DND-41 (cell line): ENCODE data around the gene CRY2.

ENCODE experiments used
- ATAC-seq: fragments of 200-7000 bp; cut with Tn5 transposase; 3 replicates; pipeline ENCODE4 v1.9.1; 2021; ENCODE audit warnings: low read depth; ENCODE audit not compliant: insufficient read depth
- DNase-seq: peaks from one replicate; pipeline ENCODE4 v3.0.0-alpha.2; 2020
- H2AFZ ChIP-seq: 2 replicates; pipeline ENCODE4 v1.6.0; 2012; ENCODE audit warnings: low read depth, low read length
- H3K27ac ChIP-seq: 2 replicates; pipeline ENCODE4 v1.5.1; 2012; ENCODE audit warnings: low read length, inconsistent platforms
- H3K27me3 ChIP-seq: fragments of 200-600 bp; sonication (generic); 2 replicates; pipeline ENCODE4 v1.6.0; 2012; ENCODE audit warnings: low read length, mild to moderate bottlenecking, inconsistent platforms; ENCODE audit not compliant: insufficient read depth, poor library complexity
- H3K36me3 ChIP-seq: 2 replicates; pipeline ENCODE4 v1.5.1; 2012; ENCODE audit warnings: low read length, inconsistent platforms; ENCODE audit not compliant: insufficient read depth
- H3K4me1 ChIP-seq: 2 replicates; pipeline ENCODE4 v1.5.1; 2012; ENCODE audit warnings: mild to moderate bottlenecking, low read length; ENCODE audit not compliant: insufficient read depth
- H3K4me2 ChIP-seq: 2 replicates; pipeline ENCODE4 v1.6.0; 2012; ENCODE audit warnings: mild to moderate bottlenecking, moderate library complexity, low read length, inconsistent platforms; ENCODE audit not compliant: insufficient read depth
- H3K4me3 ChIP-seq, 2 experiments: fragments of 200-600 bp in 1 of 2; shearing (Covaris generic) in 1 of 2; 2 replicates each; pipeline ENCODE4 v1.5.1; 2012 to 2016; ENCODE audit warnings: inconsistent platforms in 2 of 2, low read length in 2 of 2, mild to moderate bottlenecking in 2 of 2, low read depth in 1 of 2, moderate library complexity in 1 of 2
- H3K79me2 ChIP-seq: 2 replicates; pipeline ENCODE4 v1.6.0; 2012; ENCODE audit warnings: low read length, inconsistent platforms; ENCODE audit not compliant: insufficient read depth
- H3K9ac ChIP-seq: 2 replicates; pipeline ENCODE4 v1.6.0; 2012; ENCODE audit warnings: low read depth, mild to moderate bottlenecking, inconsistent platforms, low read length, moderate library complexity
- H3K9me3 ChIP-seq: 2 replicates; pipeline ENCODE4 v1.5.1; 2012; ENCODE audit warnings: low read length, moderate library complexity, mild to moderate bottlenecking, inconsistent platforms; ENCODE audit not compliant: insufficient read depth, severe bottlenecking
- H4K20me1 ChIP-seq: 2 replicates; pipeline ENCODE4 v1.6.0; 2012; ENCODE audit warnings: low read length; ENCODE audit not compliant: insufficient read depth
- CTCF ChIP-seq: IDR thresholded peaks from 2 replicates; pipeline ENCODE4 v1.5.1; 2012; ENCODE audit warnings: borderline replicate concordance, low read length, moderate library complexity, mild to moderate bottlenecking; ENCODE audit not compliant: poor library complexity, severe bottlenecking; ENCODE audit errors: extremely low read depth
- EZH2 ChIP-seq: IDR thresholded peaks from 3 replicates; pipeline ENCODE4 v1.6.1; 2012; ENCODE audit warnings: borderline replicate concordance, low read depth, mild to moderate bottlenecking, moderate library complexity, low read length, inconsistent platforms; ENCODE audit not compliant: severe bottlenecking

The CRY2 gene

DNA sequence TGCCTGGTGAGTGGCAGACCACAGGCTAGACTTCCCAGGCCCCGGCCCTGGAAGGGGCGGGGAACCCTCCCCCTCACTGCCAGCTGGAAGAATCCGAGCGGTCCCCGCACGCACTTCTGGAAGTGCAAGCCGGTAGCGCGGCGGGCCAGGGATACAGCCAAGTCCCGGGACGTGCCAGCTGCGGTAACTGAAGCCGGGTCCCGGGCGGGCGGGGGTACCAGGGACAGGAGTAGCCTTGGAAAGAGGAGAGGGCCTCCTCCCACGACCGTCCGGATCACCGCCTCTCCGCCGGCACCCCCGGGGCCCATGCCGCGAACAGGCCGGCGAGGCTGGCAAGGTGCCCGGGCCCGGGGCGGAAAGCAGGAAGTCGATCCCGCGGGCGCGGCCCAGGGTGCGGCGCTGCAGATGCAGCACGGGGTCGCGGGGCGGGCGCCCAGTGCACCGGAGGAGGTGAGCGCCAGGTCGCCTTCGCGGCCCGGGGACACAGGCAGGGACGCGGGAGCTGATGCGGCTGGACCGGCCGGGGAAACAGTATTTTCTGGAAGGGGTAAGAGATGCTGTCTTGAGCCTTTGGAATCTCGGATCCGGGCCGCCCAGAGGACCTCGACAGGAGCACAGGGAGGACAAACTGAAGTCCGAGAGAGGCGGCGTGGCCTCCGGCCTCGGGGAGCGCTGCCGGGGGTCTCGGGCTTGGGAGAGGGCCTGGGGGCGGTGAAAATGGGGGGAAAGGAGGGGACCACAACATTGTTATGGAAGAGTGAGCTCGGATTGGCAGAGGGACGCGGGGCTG lies 43.1 kb upstream of the CRY2 start:
- H2AFZ ChIP-seq, result peak overlapping the region; percentile 93
- ATAC-seq (peak; percentile 46), DNase-seq (peak; percentile 70)
- peaks cover 19% of the 10 kb centered on the region for H3K36me3 ChIP-seq
- peak overlapping the region; percentile 75 for H3K27ac ChIP-seq
- H3K4me1 ChIP-seq, result peaks cover 48% of the 10 kb centered on the region
- no peaks in the 10 kb centered on the region for H3K27me3 ChIP-seq
- no peaks in the 10 kb centered on the region for H3K9me3 ChIP-seq
- peak overlapping the region; percentile 85 for H3K9ac ChIP-seq
- peak overlapping the region; percentile 51 to 78 for H3K4me3 ChIP-seq
- peaks cover 7% of the 10 kb centered on the region for H4K20me1 ChIP-seq
- peaks cover 33% of the 10 kb centered on the region for H3K79me2 ChIP-seq
- TF ChIP-seq CTCF (peak; percentile 21), EZH2 (no peak)
- peak overlapping the region; percentile 83 for H3K4me2 ChIP-seq

- Histone ChIP-seq H3K9ac (peak within 1 kb of the TSS; percentile 85), H3K9me3 (no peaks in the 10 kb centered on the region), H3K4me3 (peak within 1 kb of the TSS; percentile 51 to 78), H3K79me2 (peaks cover 39% of the 10 kb centered on the region), H3K4me2 (peak within 1 kb of the TSS; percentile 83), H4K20me1 (peaks cover 10% of the 10 kb centered on the region), H3K27ac (peak within 1 kb of the TSS; percentile 75), H2AFZ (peak within 1 kb of the TSS; percentile 93), H3K4me1 (peaks cover 55% of the 10 kb centered on the region), H3K36me3 (peaks cover 26% of the 10 kb centered on the region), H3K27me3 (no peaks in the 10 kb centered on the region)
- peak; percentile 9 for TF ChIP-seq CTCF
- no peak for TF ChIP-seq EZH2
- DNase-seq (peak; percentile 95), ATAC-seq (peak; percentile 92)
Observed at GRCh38 chr11:45804761-45805304, 42.4 kb upstream of the CRY2 start, which contains the start of gene SLC35C1. Gene SLC35C1 (plus strand): TSS chr11:45805149. CDS start chr11:45805802, 653 bp downstream.

GRCh38 chr11:45805305-45806071 lies 41.8 kb upstream of the CRY2 start:
- H3K79me2 ChIP-seq, result peaks cover 39% of the 10 kb centered on the region
- H3K27me3 ChIP-seq, result no peaks in the 10 kb centered on the region
- peak overlapping the region; percentile 51 to 78; a peak in 3 of 4 replicates for H3K4me3 ChIP-seq
- H3K4me1 ChIP-seq, result peaks cover 55% of the 10 kb centered on the region
- TF ChIP-seq EZH2, result no peak
- no peak for TF ChIP-seq CTCF
- H3K36me3 ChIP-seq, result peaks cover 31% of the 10 kb centered on the region
- DNase-seq, result no peak
- H3K9ac ChIP-seq, result peak overlapping the region; percentile 85
- peak overlapping the region; percentile 83 for H3K4me2 ChIP-seq
- no peaks in the 10 kb centered on the region for H3K9me3 ChIP-seq
- peak overlapping the region; percentile 65 for H2AFZ ChIP-seq
- peaks cover 10% of the 10 kb centered on the region for H4K20me1 ChIP-seq
- peak overlapping the region; percentile 70 for H3K27ac ChIP-seq
- ATAC-seq, result peak; percentile 60
